NCI-H2227 (cell line): ENCODE measurements around the gene NAPG.
"Not testable (repeated sequence)": the region's sequence is repeated elsewhere in the genome, so short reads cannot be mapped to it uniquely, and the experiment has no call there.

Source experiments
- DNase-seq: peaks from one replicate; lab custom pipeline; 2025; ENCODE audit not compliant: unreplicated experiment; lab: John Stamatoyannopoulos, UW

The NAPG gene

GRCh38 chr18:10544093-10544748, 18.4 kb downstream of the NAPG start:
- no peak for DNase-seq

GRCh38 chr18:10546557-10547300, 20.9 kb downstream of the NAPG start:
- no peak for DNase-seq

GRCh38 chr18:10552226-10552625, 26.4 kb downstream of the NAPG start:
- no peak for DNase-seq

- not testable (repeated sequence) for DNase-seq
Observed at GRCh38 chr18:10556251-10556650, 30.4 kb downstream of the NAPG start.

GRCh38 chr18:10557085-10557677, 31.4 kb downstream of the NAPG start:
- no peak for DNase-seq

GRCh38 chr18:10558243-10558966, 32.6 kb downstream of the NAPG start:
- no peak for DNase-seq

GRCh38 chr18:10558967-10559298, 33.1 kb downstream of the NAPG start:
- no peak for DNase-seq

- no peak for DNase-seq
Observed at GRCh38 chr18:10559553-10560451, 34.0 kb downstream of the NAPG start.

GRCh38 chr18:10560452-10561045, 34.7 kb downstream of the NAPG start:
- peak; percentile 77 for DNase-seq

GRCh38 chr18:10562773-10563160, 36.9 kb downstream of the NAPG start:
- DNase-seq, result no peak

GRCh38 chr18:10563886-10564285, 38.1 kb downstream of the NAPG start:
- no peak for DNase-seq

- no peak for DNase-seq
Observed at GRCh38 chr18:10564975-10565773, 39.3 kb downstream of the NAPG start.

GRCh38 chr18:10565835-10566234, 40.0 kb downstream of the NAPG start:
- DNase-seq, result no peak

GRCh38 chr18:10566390-10566789, 40.6 kb downstream of the NAPG start:
- no peak for DNase-seq

GRCh38 chr18:10569941-10570340, 44.1 kb downstream of the NAPG start:
- DNase-seq, result not testable (repeated sequence)

- no peak for DNase-seq
Observed at GRCh38 chr18:10570622-10571021, 44.8 kb downstream of the NAPG start.

GRCh38 chr18:10571537-10571936, 45.7 kb downstream of the NAPG start:
- no peak for DNase-seq

- DNase-seq, result not testable (repeated sequence)
Observed at GRCh38 chr18:10573261-10573660, 47.4 kb downstream of the NAPG start.

- not testable (repeated sequence) for DNase-seq
Observed at GRCh38 chr18:10574412-10574811, 48.6 kb downstream of the NAPG start.
